Activated CD8-positive, alpha-beta T cell treated with anti-CD3 and anti-CD28 coated beads for 36 hours (primary cell): Measurements from ENCODE around the gene ANKS1B. TPM values are rescaled to one million over a fixed set of nuclear protein-coding genes. Genes with fewer than 3 reads are reported as not detected.

Experiments used
- ATAC-seq: fragments of 200-7000 bp; cut with Tn5 transposase; one replicate; pipeline ENCODE4 v1.10.0; 2021; ENCODE audit warnings: mild to moderate bottlenecking, moderate library complexity
- CTCF ChIA-PET: fragments of 350-600 bp; sonication (Branson Sonifier 250); formaldehyde crosslinking; loops from one replicate; lab custom pipeline; 2021; ENCODE audit warnings: antibody characterized with exemption; lab: Charles Lee
- POLR2A ChIA-PET: fragments of 350-600 bp; sonication (Branson Sonifier 250); formaldehyde crosslinking; loops from one replicate; lab custom pipeline; 2021; ENCODE audit warnings: antibody characterized with exemption; lab: Charles Lee
- DNase-seq: peaks from one replicate; pipeline ENCODE4 v3.0.0-alpha.2; 2020
- H3K27ac Mint-ChIP-seq: one replicate; pipeline ENCODE4 v1.8.0; 2021; ENCODE audit warnings: mild to moderate bottlenecking, mixed read lengths
- H3K27me3 Mint-ChIP-seq: one replicate; pipeline ENCODE4 v1.8.0; 2021; ENCODE audit warnings: mixed read lengths
- H3K36me3 Mint-ChIP-seq: one replicate; pipeline ENCODE4 v1.8.0; 2021; ENCODE audit warnings: low read depth, mixed read lengths
- H3K4me1 Mint-ChIP-seq: one replicate; pipeline ENCODE4 v1.8.0; 2021; ENCODE audit warnings: low read depth, mixed read lengths
- H3K4me3 Mint-ChIP-seq: one replicate; pipeline ENCODE4 v1.8.0; 2021; ENCODE audit warnings: mild to moderate bottlenecking, moderate library complexity, mixed read lengths
- H3K9me3 Mint-ChIP-seq: one replicate; pipeline ENCODE4 v1.8.0; 2021; ENCODE audit warnings: mixed read lengths
- CTCF ChIP-seq: fragments of 200-600 bp; IDR thresholded peaks from one replicate; pipeline ENCODE4 v1.8.0; 2022; ENCODE audit warnings: antibody characterized with exemption, mild to moderate bottlenecking
- intact Hi-C: fragments of 100-400 bp; cut with micrococcal nuclease; formaldehyde crosslinking; loops from one replicate; pipeline ENCODE4 v1.10.0; 2022
- total RNA-seq, 2 experiments: library from RNA; stranded (reverse); gene quantifications; one replicate each; pipeline ENCODE4 v1.2.3, GENCODE V29; 2021

The ANKS1B gene
- total RNA-seq, 2 experiments from 2014 or later, result 0.54 TPM; not detected in 1

DNA sequence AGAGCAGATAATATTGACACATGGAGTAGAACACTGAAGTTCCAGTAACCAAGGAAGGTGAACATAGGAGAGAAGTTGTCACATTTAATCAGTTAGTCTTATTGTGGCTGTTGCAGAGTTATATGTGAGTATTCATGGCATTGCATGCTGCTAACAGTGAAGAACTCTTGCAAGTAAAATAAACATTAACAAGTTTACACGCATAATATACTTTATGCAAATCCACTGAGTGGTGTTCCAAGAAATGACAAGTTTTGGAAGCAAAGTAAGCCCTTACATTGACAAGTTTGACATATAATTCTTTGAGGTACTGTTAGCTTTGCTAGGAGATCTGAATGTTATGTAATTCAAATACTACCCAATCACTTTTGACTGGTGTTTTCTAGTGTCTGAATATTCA lies 125.6 kb downstream of the ANKS1B start:
- H3K27me3 Mint-ChIP-seq, result no peaks in the 10 kb centered on the region
- ATAC-seq, result no peak
- H3K27ac Mint-ChIP-seq, result no peak overlapping the region
- no peaks in the 10 kb centered on the region for H3K36me3 Mint-ChIP-seq
- POLR2A ChIA-PET, result no interaction called here
- H3K4me1 Mint-ChIP-seq, result no peaks in the 10 kb centered on the region
- no peak for TF ChIP-seq CTCF
- DNase-seq, result no peak
- peaks cover 2% of the 10 kb centered on the region for H3K9me3 Mint-ChIP-seq
- intact Hi-C loops, result no loop called here
- H3K4me3 Mint-ChIP-seq, result no peak overlapping the region
- CTCF ChIA-PET, result no interaction called here

DNA sequence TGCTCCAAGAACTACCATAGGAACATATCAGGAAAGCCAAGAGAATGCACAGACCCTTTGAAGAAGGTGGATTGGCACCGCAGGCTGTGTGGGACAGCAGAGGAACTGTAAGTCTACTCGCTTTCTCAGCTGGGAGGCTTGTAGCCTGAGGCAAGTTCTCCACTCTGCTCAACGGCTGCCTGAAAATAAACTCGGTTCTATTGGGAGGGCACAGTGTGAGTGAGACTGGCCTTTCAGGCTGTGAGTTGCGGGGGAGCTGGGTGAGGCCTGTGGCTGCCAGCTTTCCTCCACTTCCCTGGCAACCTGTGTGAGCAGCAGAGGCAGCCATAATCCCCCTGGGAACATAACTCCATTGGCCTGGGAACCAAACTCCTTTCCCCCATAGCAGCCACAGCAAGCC lies 132.1 kb downstream of the ANKS1B start:
- DNase-seq (no peak), ATAC-seq (no peak)
- no peak overlapping the region for H3K4me3 Mint-ChIP-seq
- peaks cover 2% of the 10 kb centered on the region for H3K9me3 Mint-ChIP-seq
- TF ChIP-seq CTCF, result no peak
- intact Hi-C loops, result no loop called here
- H3K27ac Mint-ChIP-seq, result no peak overlapping the region
- no peaks in the 10 kb centered on the region for H3K36me3 Mint-ChIP-seq
- no peaks in the 10 kb centered on the region for H3K27me3 Mint-ChIP-seq
- no peaks in the 10 kb centered on the region for H3K4me1 Mint-ChIP-seq
- CTCF ChIA-PET, result no interaction called here
- POLR2A ChIA-PET, result no interaction called here

DNA sequence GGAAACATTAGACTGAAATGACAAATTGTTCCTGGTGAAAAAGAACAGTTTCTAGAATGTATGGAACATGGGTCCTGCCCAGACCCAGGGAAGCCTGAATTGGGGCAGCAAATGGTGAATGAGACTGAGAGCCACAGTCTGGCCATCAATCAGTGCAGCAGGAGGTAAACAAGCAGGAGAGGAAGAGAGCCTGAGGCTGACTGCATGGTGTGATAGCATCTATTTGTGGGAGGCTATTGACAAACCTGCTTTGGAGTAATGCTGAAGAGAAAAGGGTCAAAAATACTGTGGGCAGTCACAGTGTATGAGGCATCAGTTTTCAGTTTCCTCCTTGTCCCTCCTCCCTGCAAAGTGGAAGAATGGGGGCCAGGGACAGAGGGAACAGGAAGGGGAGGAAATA lies 136.8 kb downstream of the ANKS1B start:
- Mint-ChIP-seq H3K36me3 (no peaks in the 10 kb centered on the region), H3K4me1 (no peaks in the 10 kb centered on the region), H3K9me3 (peaks cover 11% of the 10 kb centered on the region), H3K4me3 (no peak overlapping the region), H3K27me3 (no peaks in the 10 kb centered on the region), H3K27ac (no peak overlapping the region)
- DNase-seq, result no peak
- no peak for ATAC-seq
- ChIA-PET CTCF (no interaction called here), POLR2A (no interaction called here)
- intact Hi-C loops, result no loop called here
- no peak for TF ChIP-seq CTCF

DNA sequence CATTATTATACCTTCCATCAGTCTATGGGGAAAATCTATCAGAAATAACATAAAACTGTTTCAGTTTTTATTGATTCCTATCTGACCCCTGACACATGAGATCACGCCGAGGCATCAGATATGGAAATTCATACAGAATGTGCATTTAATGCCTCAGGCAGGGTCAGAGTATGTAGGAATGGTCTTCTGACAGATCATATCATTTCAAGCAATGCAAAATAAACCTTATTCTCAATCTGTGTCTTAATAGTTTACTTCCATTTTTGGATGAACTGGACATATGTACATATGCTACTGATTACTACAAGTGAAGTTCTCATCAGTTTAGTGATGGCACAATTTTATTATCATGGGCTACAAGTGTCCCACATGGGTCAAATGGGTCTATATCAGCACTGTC lies 150.0 kb downstream of the ANKS1B start:
- Mint-ChIP-seq H3K4me3 (no peak overlapping the region), H3K9me3 (no peaks in the 10 kb centered on the region), H3K27me3 (no peaks in the 10 kb centered on the region), H3K27ac (no peak overlapping the region), H3K4me1 (no peaks in the 10 kb centered on the region), H3K36me3 (no peaks in the 10 kb centered on the region)
- ChIA-PET POLR2A (no interaction called here), CTCF (no interaction called here)
- DNase-seq (no peak), ATAC-seq (no peak)
- intact Hi-C loops, result no loop called here
- no peak for TF ChIP-seq CTCF

- ChIA-PET POLR2A (no interaction called here), CTCF (no interaction called here)
- DNase-seq (no peak), ATAC-seq (no peak)
- H3K27me3 Mint-ChIP-seq, result no peaks in the 10 kb centered on the region
- no peak for TF ChIP-seq CTCF
- H3K4me3 Mint-ChIP-seq, result no peak overlapping the region
- intact Hi-C loops, result no loop called here
- no peaks in the 10 kb centered on the region for H3K36me3 Mint-ChIP-seq
- no peaks in the 10 kb centered on the region for H3K9me3 Mint-ChIP-seq
- H3K27ac Mint-ChIP-seq, result no peak overlapping the region
- no peaks in the 10 kb centered on the region for H3K4me1 Mint-ChIP-seq
Observed at GRCh38 chr12:99833397-99833796, 151.3 kb downstream of the ANKS1B start.
